WERI-Rb-1 (cell line): ENCODE measurements around the gene B3GALT5.

Experiments used
- DNase-seq: peaks from one replicate; pipeline ENCODE4 v3.0.0-alpha.2; 2020
- H3K27ac ChIP-seq: fragments of 250-450 bp; sonication (Bioruptor Pico); 2 replicates; pipeline ENCODE4 v1.5.1; 2020; ENCODE audit warnings: mild to moderate bottlenecking, moderate library complexity
- H3K27me3 ChIP-seq: fragments of 250-450 bp; sonication (Bioruptor Pico); 2 replicates; pipeline ENCODE4 v1.5.1; 2021; ENCODE audit warnings: mild to moderate bottlenecking, low read depth, moderate library complexity; ENCODE audit not compliant: insufficient read depth, severe bottlenecking
- H3K36me3 ChIP-seq: fragments of 250-450 bp; sonication (Bioruptor Pico); 2 replicates; pipeline ENCODE4 v1.5.1; 2020; ENCODE audit warnings: mild to moderate bottlenecking, moderate library complexity
- H3K4me3 ChIP-seq: 2 replicates; pipeline ENCODE4 v1.5.1; 2011; ENCODE audit warnings: low read depth, mild to moderate bottlenecking, control low read depth, low read length
- H3K9me3 ChIP-seq: fragments of 250-450 bp; sonication (Bioruptor Pico); 2 replicates; pipeline ENCODE4 v1.5.1; 2021; ENCODE audit warnings: mild to moderate bottlenecking, moderate library complexity; ENCODE audit not compliant: severe bottlenecking
- TF ChIP-seq, protein P1 (sequence below): IDR thresholded peaks from 2 replicates; pipeline ENCODE4 v1.5.1; 2011; ENCODE audit warnings: low read depth, mild to moderate bottlenecking, control low read depth, inconsistent platforms, low read length

Gene B3GALT5

GRCh38 chr21:39587376-39587775 is 25.4 kb upstream of the B3GALT5 start:
- Histone ChIP-seq H3K36me3 (no peaks in the 10 kb centered on the region), H3K27me3 (no peaks in the 10 kb centered on the region), H3K9me3 (no peaks in the 10 kb centered on the region), H3K4me3 (no peak overlapping the region), H3K27ac (no peak overlapping the region)
- TF ChIP-seq, protein P1, sequence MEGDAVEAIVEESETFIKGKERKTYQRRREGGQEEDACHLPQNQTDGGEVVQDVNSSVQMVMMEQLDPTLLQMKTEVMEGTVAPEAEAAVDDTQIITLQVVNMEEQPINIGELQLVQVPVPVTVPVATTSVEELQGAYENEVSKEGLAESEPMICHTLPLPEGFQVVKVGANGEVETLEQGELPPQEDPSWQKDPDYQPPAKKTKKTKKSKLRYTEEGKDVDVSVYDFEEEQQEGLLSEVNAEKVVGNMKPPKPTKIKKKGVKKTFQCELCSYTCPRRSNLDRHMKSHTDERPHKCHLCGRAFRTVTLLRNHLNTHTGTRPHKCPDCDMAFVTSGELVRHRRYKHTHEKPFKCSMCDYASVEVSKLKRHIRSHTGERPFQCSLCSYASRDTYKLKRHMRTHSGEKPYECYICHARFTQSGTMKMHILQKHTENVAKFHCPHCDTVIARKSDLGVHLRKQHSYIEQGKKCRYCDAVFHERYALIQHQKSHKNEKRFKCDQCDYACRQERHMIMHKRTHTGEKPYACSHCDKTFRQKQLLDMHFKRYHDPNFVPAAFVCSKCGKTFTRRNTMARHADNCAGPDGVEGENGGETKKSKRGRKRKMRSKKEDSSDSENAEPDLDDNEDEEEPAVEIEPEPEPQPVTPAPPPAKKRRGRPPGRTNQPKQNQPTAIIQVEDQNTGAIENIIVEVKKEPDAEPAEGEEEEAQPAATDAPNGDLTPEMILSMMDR = no peak
- DNase-seq = no peak

GRCh38 chr21:39588884-39589283 is 23.9 kb upstream of the B3GALT5 start:
- no peaks in the 10 kb centered on the region for H3K9me3 ChIP-seq
- no peaks in the 10 kb centered on the region for H3K36me3 ChIP-seq
- H3K4me3 ChIP-seq = no peak overlapping the region
- no peak overlapping the region for H3K27ac ChIP-seq
- TF ChIP-seq, protein P1 = no peak
- DNase-seq = no peak
- no peaks in the 10 kb centered on the region for H3K27me3 ChIP-seq

GRCh38 chr21:39593522-39593921 is 19.2 kb upstream of the B3GALT5 start:
- H3K36me3 ChIP-seq = no peaks in the 10 kb centered on the region
- H3K27ac ChIP-seq = no peak overlapping the region
- H3K9me3 ChIP-seq = no peaks in the 10 kb centered on the region
- no peak for DNase-seq
- H3K27me3 ChIP-seq = no peaks in the 10 kb centered on the region
- TF ChIP-seq, protein P1 = no peak
- no peak overlapping the region for H3K4me3 ChIP-seq

DNA sequence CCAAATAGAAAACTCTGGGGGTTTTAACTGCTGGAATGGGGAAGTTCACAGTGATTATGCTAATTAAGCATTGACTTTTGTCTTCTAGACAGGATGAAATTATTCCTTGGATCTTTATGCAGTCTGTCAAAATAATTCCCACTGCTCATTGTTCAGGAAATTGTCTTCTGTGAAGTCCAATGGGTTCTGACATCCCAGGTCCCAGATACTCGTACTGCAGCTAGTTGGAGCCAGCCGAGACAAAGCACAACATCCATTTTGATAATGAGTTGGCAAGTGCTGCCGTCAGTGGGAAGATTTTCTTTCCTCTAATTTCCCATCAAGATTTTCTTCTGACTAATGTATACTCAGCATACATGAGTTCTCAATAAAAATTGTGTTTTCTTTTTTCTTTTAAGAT is 17.3 kb upstream of the B3GALT5 start:
- Histone ChIP-seq H3K27ac (no peak overlapping the region), H3K9me3 (no peaks in the 10 kb centered on the region), H3K27me3 (no peaks in the 10 kb centered on the region), H3K4me3 (no peak overlapping the region), H3K36me3 (no peaks in the 10 kb centered on the region)
- TF ChIP-seq, protein P1 = no peak
- no peak for DNase-seq

DNA sequence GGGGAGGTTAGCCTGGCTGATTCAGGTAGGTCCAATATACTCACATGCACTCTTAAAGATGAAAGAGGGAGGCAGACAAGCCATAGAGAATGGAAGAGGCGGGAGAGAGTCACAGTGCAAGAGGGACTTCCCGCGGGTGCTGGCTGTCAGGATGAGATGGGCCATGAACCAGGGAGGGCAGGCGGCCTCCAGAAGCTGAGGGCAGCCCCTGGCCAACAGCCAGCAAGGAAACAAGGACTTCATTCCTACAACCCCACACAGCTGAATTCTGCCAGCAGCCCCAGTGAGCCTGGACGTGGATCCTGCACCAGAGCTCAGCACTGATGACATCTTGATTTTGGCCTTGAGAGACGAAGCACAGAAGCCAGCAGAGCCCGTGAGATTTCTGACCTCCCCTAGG is 15.1 kb upstream of the B3GALT5 start:
- no peak overlapping the region for H3K27ac ChIP-seq

More for the DNA sequence above, 15.1 kb upstream of the B3GALT5 start:
- Histone ChIP-seq H3K9me3 (no peaks in the 10 kb centered on the region), H3K36me3 (no peaks in the 10 kb centered on the region), H3K4me3 (no peak overlapping the region), H3K27me3 (no peaks in the 10 kb centered on the region)
- no peak for DNase-seq
- TF ChIP-seq, protein P1 = no peak
